ENCODE data around the gene NEK1. TPM values are rescaled to one million over a fixed set of nuclear protein-coding genes. Genes with fewer than 3 reads are reported as not detected.

Gene NEK1
- total RNA-seq, 2 donors from 2014 or later, result 7.2 to 9.3 TPM

GRCh38 chr4:169658975-169659715, 46.8 kb upstream of the NEK1 start:
- peak overlapping the region; percentile 84 to 90 for H3K27ac ChIP-seq

GRCh38 chr4:169658196-169658595, 45.8 kb upstream of the NEK1 start:
- no peaks in the 10 kb centered on the region for H3K27me3 ChIP-seq
- H3K4me3 ChIP-seq, result no peak overlapping the region
- H3K27ac ChIP-seq, result peak overlapping the region; percentile 84 to 90
- H3K9me3 ChIP-seq, result no peaks in the 10 kb centered on the region
- H3K36me3 ChIP-seq, result no peaks in the 10 kb centered on the region
- peaks cover 0 to 13% of the 10 kb centered on the region in 2 donors for H3K4me1 ChIP-seq
- no peak for DNase-seq (ENCODE audit: low spot score)
- no peak for TF ChIP-seq CTCF (IDR thresholded peaks at IDR 0.05)

More at GRCh38 chr4:169658975-169659715, 46.8 kb upstream of the NEK1 start:
- Histone ChIP-seq H3K27me3 (no peaks in the 10 kb centered on the region), H3K4me3 (peak overlapping the region; percentile 17 to 51), H3K36me3 (no peaks in the 10 kb centered on the region), H3K4me1 (peaks cover 0 to 22% of the 10 kb centered on the region in 2 donors), H3K9me3 (no peaks in the 10 kb centered on the region)
- TF ChIP-seq CTCF (IDR thresholded peaks at IDR 0.05), result no peak
- no peak for DNase-seq (ENCODE audit: low spot score)

- H3K27ac ChIP-seq, result peak overlapping the region in 1 of 2 donors; percentile 90
- no peak overlapping the region for H3K4me3 ChIP-seq
- DNase-seq (ENCODE audit: low spot score), result no peak
- H3K36me3 ChIP-seq, result no peaks in the 10 kb centered on the region
- H3K27me3 ChIP-seq, result no peaks in the 10 kb centered on the region
- peaks cover 0 to 13% of the 10 kb centered on the region in 2 donors for H3K4me1 ChIP-seq
- no peak for TF ChIP-seq CTCF (IDR thresholded peaks at IDR 0.05)
- H3K9me3 ChIP-seq, result no peaks in the 10 kb centered on the region
Measured at GRCh38 chr4:169657470-169658107, 45.2 kb upstream of the NEK1 start.

- H3K4me1 ChIP-seq, result peaks cover 0 to 18% of the 10 kb centered on the region in 2 donors
- H3K27me3 ChIP-seq, result no peaks in the 10 kb centered on the region
- TF ChIP-seq CTCF (IDR thresholded peaks at IDR 0.05), result no peak
- H3K27ac ChIP-seq, result peak overlapping the region in 1 of 2 donors; percentile 33
- no peak for DNase-seq (ENCODE audit: low spot score)
- no peak overlapping the region for H3K4me3 ChIP-seq
- no peaks in the 10 kb centered on the region for H3K36me3 ChIP-seq
- H3K9me3 ChIP-seq, result no peaks in the 10 kb centered on the region
Measured at GRCh38 chr4:169655401-169655800, 43.0 kb upstream of the NEK1 start.

- TF ChIP-seq CTCF (IDR thresholded peaks at IDR 0.05), result no peak
- no peaks in the 10 kb centered on the region for H3K9me3 ChIP-seq
- H3K27ac ChIP-seq, result peak overlapping the region in 1 of 2 donors; percentile 86
- H3K4me1 ChIP-seq, result peaks cover 0 to 15% of the 10 kb centered on the region in 2 donors
- H3K36me3 ChIP-seq, result no peaks in the 10 kb centered on the region
- no peaks in the 10 kb centered on the region for H3K27me3 ChIP-seq
- no peak for DNase-seq (ENCODE audit: low spot score)
- no peak overlapping the region for H3K4me3 ChIP-seq
Measured at GRCh38 chr4:169652535-169652934, 40.2 kb upstream of the NEK1 start.
